Liver (tissue), 3 donors: Measurements from ENCODE around the gene ZRSR2.

Experiments used
- CTCF ChIP-seq: fragments of 150-350 bp; IDR thresholded peaks from 2 replicates; pipeline ENCODE4 v1.5.1; 2017; ENCODE audit warnings: improper control_type of control experiment, low read depth, low read length; ENCODE audit not compliant: missing input control
- EGR1 ChIP-seq, 2 donors: IDR thresholded peaks; 2 replicates each; pipeline ENCODE4 v1.6.1; 2016 to 2018; ENCODE audit warnings: antibody characterized with exemption in 2 of 2, low read depth in 2 of 2
- FOXA1 ChIP-seq: IDR thresholded peaks from 2 replicates; pipeline ENCODE4 v1.6.1; 2016; ENCODE audit warnings: antibody characterized with exemption
- FOXA2 ChIP-seq: IDR thresholded peaks from 2 replicates; pipeline ENCODE4 v1.6.1; 2016; ENCODE audit warnings: antibody characterized with exemption
- GABPA ChIP-seq, 2 donors: IDR thresholded peaks in 1 of 2; conservative IDR thresholded peaks in 1 of 2; 2 replicates each; pipeline ENCODE4 v1.6.1; 2016; ENCODE audit warnings: antibody characterized with exemption in 2 of 2, mild to moderate bottlenecking in 1 of 2, moderate library complexity in 1 of 2
- MAX ChIP-seq: IDR thresholded peaks from 2 replicates; pipeline ENCODE4 v1.6.1; 2016; ENCODE audit warnings: antibody characterized with exemption
- RAD21 ChIP-seq, 2 donors: IDR thresholded peaks; 2 replicates each; pipeline ENCODE4 v1.6.1; 2016; ENCODE audit warnings: antibody characterized with exemption in 2 of 2, mild to moderate bottlenecking in 2 of 2
- REST ChIP-seq: IDR thresholded peaks from 2 replicates; pipeline ENCODE4 v1.6.1; 2016; ENCODE audit warnings: antibody characterized with exemption, mild to moderate bottlenecking
- SP1 ChIP-seq: IDR thresholded peaks from 2 replicates; pipeline ENCODE4 v1.6.1; 2018; ENCODE audit warnings: antibody characterized with exemption, mild to moderate bottlenecking
- TAF1 ChIP-seq: conservative IDR thresholded peaks from 2 replicates; pipeline ENCODE4 v1.6.1; 2016; ENCODE audit warnings: antibody characterized with exemption, mild to moderate bottlenecking
- donor health status: healthy.
- donor health status: healthy.

- TF ChIP-seq CTCF = no peak
- no peak for TF ChIP-seq GABPA (IDR thresholded peaks at IDR 0.05 in 1 of 2, conservative IDR thresholded peaks at IDR 0.05 in 1 of 2)
- no peak for TF ChIP-seq SP1
- TF ChIP-seq MAX = no peak
- no peak for TF ChIP-seq FOXA1
- TF ChIP-seq EGR1 (IDR thresholded peaks at IDR 0.05; ENCODE audit: low read depth in 2 of 2) = no peak
- no peak for TF ChIP-seq FOXA2
- TF ChIP-seq RAD21 (IDR thresholded peaks at IDR 0.05) = no peak
- TF ChIP-seq TAF1 = no peak
- TF ChIP-seq REST = no peak
Measured at GRCh38 chrX:15855568-15856221, 65.4 kb downstream of the ZRSR2 start.
